Neural progenitor cell (in vitro differentiated cells): ENCODE measurements around the gene PCNT. TPM values are rescaled to one million over a fixed set of nuclear protein-coding genes. Genes with fewer than 3 reads are reported as not detected.

ENCODE experiments used
- DNase-seq: peaks from one replicate; pipeline ENCODE4 v3.0.0-alpha.2; 2016; ENCODE audit warnings: low spot score
- H2AFZ ChIP-seq: fragments of 200-600 bp; sonication (generic); replicated peaks from 2 replicates; pipeline ENCODE4 v1.6.1; 2016; ENCODE audit warnings: antibody characterized with exemption
- H3F3A ChIP-seq: fragments of 200-600 bp; sonication (generic); 2 replicates; pipeline ENCODE4 v1.6.1; 2016; ENCODE audit warnings: antibody characterized with exemption, low read depth
- H3K27ac ChIP-seq: fragments of 200-600 bp; sonication (generic); 2 replicates; pipeline ENCODE4 v1.5.1; 2016; ENCODE audit warnings: mild to moderate bottlenecking
- H3K27me3 ChIP-seq: fragments of 200-600 bp; sonication (generic); 2 replicates; pipeline ENCODE4 v1.6.1; 2016; ENCODE audit warnings: mild to moderate bottlenecking, moderate library complexity
- H3K36me3 ChIP-seq: fragments of 200-600 bp; sonication (generic); 2 replicates; pipeline ENCODE4 v1.5.1; 2016
- H3K4me1 ChIP-seq: fragments of 200-600 bp; sonication (generic); 2 replicates; pipeline ENCODE4 v1.6.1; 2016; ENCODE audit warnings: mixed run types
- H3K4me2 ChIP-seq: fragments of 200-600 bp; sonication (generic); 2 replicates; pipeline ENCODE4 v1.6.1; 2016
- H3K4me3 ChIP-seq: fragments of 200-600 bp; sonication (generic); 2 replicates; pipeline ENCODE4 v1.5.1; 2016
- H3K79me2 ChIP-seq: fragments of 200-600 bp; sonication (generic); 2 replicates; pipeline ENCODE4 v1.6.1; 2016; ENCODE audit warnings: low read depth
- H3K9ac ChIP-seq: fragments of 200-600 bp; sonication (generic); 2 replicates; pipeline ENCODE4 v1.6.1; 2016
- H3K9me3 ChIP-seq: fragments of 200-600 bp; sonication (generic); 2 replicates; pipeline ENCODE4 v1.5.1; 2016; ENCODE audit warnings: low read depth
- H4K20me1 ChIP-seq: fragments of 200-600 bp; sonication (generic); 2 replicates; pipeline ENCODE4 v1.6.1; 2016; ENCODE audit warnings: low read depth
- H3K27ac Mint-ChIP-seq: 3 replicates; pipeline ENCODE4 v1.8.0; 2021; ENCODE audit warnings: mixed read lengths
- H3K27me3 Mint-ChIP-seq: 2 replicates; pipeline ENCODE4 v1.8.0; 2022; ENCODE audit warnings: low read depth, mild to moderate bottlenecking, inconsistent platforms, moderate library complexity, mixed read lengths; ENCODE audit not compliant: insufficient read depth
- H3K36me3 Mint-ChIP-seq: 3 replicates; pipeline ENCODE4 v1.8.0; 2021; ENCODE audit warnings: mixed read lengths
- H3K4me1 Mint-ChIP-seq: 3 replicates; pipeline ENCODE4 v1.8.0; 2021; ENCODE audit warnings: mixed read lengths
- H3K4me3 Mint-ChIP-seq: 3 replicates; pipeline ENCODE4 v1.8.0; 2021; ENCODE audit warnings: mild to moderate bottlenecking, moderate library complexity, mixed read lengths
- H3K9me3 Mint-ChIP-seq: 3 replicates; pipeline ENCODE4 v1.8.0; 2020; ENCODE audit warnings: mixed read lengths
- CTCF ChIP-seq: fragments of 200-600 bp; sonication (generic); IDR thresholded peaks from 2 replicates; pipeline ENCODE4 v1.5.1; 2017; ENCODE audit warnings: antibody characterized with exemption, mild to moderate bottlenecking
- EZH2 ChIP-seq: fragments of 200-600 bp; sonication (generic); IDR thresholded peaks from 2 replicates; pipeline ENCODE4 v1.6.1; 2017; ENCODE audit warnings: antibody characterized with exemption, mild to moderate bottlenecking, moderate library complexity
- EZH2phosphoT487 ChIP-seq: fragments of 200-600 bp; sonication (generic); IDR thresholded peaks from 2 replicates; pipeline ENCODE4 v1.6.1; 2017; ENCODE audit warnings: antibody characterized with exemption
- total RNA-seq: library from RNA; depleted of rRNA; stranded (reverse); fragments of >200 nt; gene quantifications from 2 replicates; pipeline ENCODE4 v1.2.3, GENCODE V29; 2015; ENCODE audit warnings: low replicate concordance

Gene PCNT
- total RNA-seq, 1 donor from 2014 or later = 42.0 TPM

- Histone ChIP-seq H4K20me1 (no peaks in the 10 kb centered on the region), H3K27me3 (no peaks in the 10 kb centered on the region), H3K79me2 (peaks cover 34% of the 10 kb centered on the region), H3K9me3 (no peaks in the 10 kb centered on the region), H3K4me2 (no peak overlapping the region), H3K27ac (no peak overlapping the region), H2AFZ (no peak overlapping the region), H3F3A (peaks cover 3% of the 10 kb centered on the region), H3K9ac (no peak overlapping the region), H3K4me3 (no peak overlapping the region), H3K36me3 (no peaks in the 10 kb centered on the region), H3K4me1 (peaks cover 9% of the 10 kb centered on the region)
- DNase-seq = no peak
- Mint-ChIP-seq H3K27ac (no peak overlapping the region), H3K9me3 (peaks cover 31% of the 10 kb centered on the region), H3K4me1 (peaks cover 17% of the 10 kb centered on the region), H3K4me3 (no peak overlapping the region), H3K27me3 (peaks cover 5% of the 10 kb centered on the region), H3K36me3 (peaks cover 58% of the 10 kb centered on the region)
- TF ChIP-seq CTCF (no peak), EZH2phosphoT487 (no peak), EZH2 (no peak)
Measured at GRCh38 chr21:46452710-46453109, 128.8 kb downstream of the PCNT start.

- Mint-ChIP-seq H3K4me1 (peaks cover 18% of the 10 kb centered on the region), H3K36me3 (peaks cover 47% of the 10 kb centered on the region), H3K27me3 (peaks cover 3% of the 10 kb centered on the region), H3K27ac (no peak overlapping the region), H3K9me3 (peaks cover 21% of the 10 kb centered on the region), H3K4me3 (no peak overlapping the region)
- DNase-seq = no peak
- no peak overlapping the region for H3K27ac ChIP-seq
- no peaks in the 10 kb centered on the region for H4K20me1 ChIP-seq
- H3K9ac ChIP-seq = no peak overlapping the region
- no peak overlapping the region for H2AFZ ChIP-seq
- peaks cover 37% of the 10 kb centered on the region for H3K79me2 ChIP-seq
- TF ChIP-seq EZH2 = no peak
- no peak for TF ChIP-seq EZH2phosphoT487
- no peak for TF ChIP-seq CTCF
- no peak overlapping the region for H3K4me2 ChIP-seq
- no peaks in the 10 kb centered on the region for H3K9me3 ChIP-seq
- no peaks in the 10 kb centered on the region for H3K36me3 ChIP-seq
- peaks cover 9% of the 10 kb centered on the region for H3K4me1 ChIP-seq
- H3K27me3 ChIP-seq = no peaks in the 10 kb centered on the region
- no peak overlapping the region for H3K4me3 ChIP-seq
- peaks cover 9% of the 10 kb centered on the region for H3F3A ChIP-seq
Measured at GRCh38 chr21:46454142-46454541, 130.2 kb downstream of the PCNT start.

GRCh38 chr21:46454634-46455390 lies 130.9 kb downstream of the PCNT start:
- Histone ChIP-seq H3K79me2 (peaks cover 42% of the 10 kb centered on the region), H4K20me1 (peaks cover 2% of the 10 kb centered on the region), H3K4me2 (no peak overlapping the region), H3K4me3 (no peak overlapping the region), H3F3A (peaks cover 9% of the 10 kb centered on the region), H3K36me3 (no peaks in the 10 kb centered on the region), H3K27me3 (no peaks in the 10 kb centered on the region), H3K9ac (no peak overlapping the region), H3K4me1 (peaks cover 9% of the 10 kb centered on the region), H2AFZ (no peak overlapping the region), H3K27ac (no peak overlapping the region), H3K9me3 (no peaks in the 10 kb centered on the region)
- peaks cover 18% of the 10 kb centered on the region for H3K4me1 Mint-ChIP-seq
- H3K4me3 Mint-ChIP-seq = no peak overlapping the region
- peaks cover 14% of the 10 kb centered on the region for H3K9me3 Mint-ChIP-seq
- no peak for DNase-seq
- H3K27me3 Mint-ChIP-seq = peaks cover 2% of the 10 kb centered on the region
- H3K27ac Mint-ChIP-seq = no peak overlapping the region
- TF ChIP-seq EZH2phosphoT487 (no peak), CTCF (no peak), EZH2 (no peak)
- H3K36me3 Mint-ChIP-seq = peaks cover 42% of the 10 kb centered on the region
